Measurements from ENCODE around the gene CDR2L. TPM values are rescaled to one million over a fixed set of nuclear protein-coding genes. Genes with fewer than 3 reads are reported as not detected.
"Not testable (repeated sequence)": the region's sequence is repeated elsewhere in the genome, so short reads cannot be mapped to it uniquely, and the experiment has no call there.

Gene CDR2L
- total RNA-seq, 1 donor from 2014 or later: 11.5 TPM

DNA sequence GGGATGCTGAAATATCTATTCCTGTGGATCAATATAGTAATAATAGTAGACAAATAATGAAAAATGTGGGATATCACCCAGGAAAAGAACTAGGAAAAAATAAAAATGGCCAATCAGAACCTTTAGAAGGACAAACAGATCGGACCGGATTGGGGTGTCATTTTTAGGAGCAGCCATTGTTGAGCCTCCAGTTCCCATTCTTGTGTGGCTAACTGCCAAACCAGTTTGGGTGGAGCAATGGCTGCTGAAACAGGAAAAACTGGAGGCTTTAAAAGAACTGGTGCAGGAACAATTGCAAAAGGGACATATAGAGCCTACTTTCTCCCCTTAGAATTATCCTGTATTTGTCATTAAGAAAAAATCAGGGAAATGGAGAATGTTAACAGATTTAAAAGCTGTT, 39.2 kb downstream of the CDR2L start:
- intact Hi-C loops (cut with DNase I); ATAC-seq; DNase-seq (ENCODE audit: low spot score): not testable (repeated sequence)

DNA sequence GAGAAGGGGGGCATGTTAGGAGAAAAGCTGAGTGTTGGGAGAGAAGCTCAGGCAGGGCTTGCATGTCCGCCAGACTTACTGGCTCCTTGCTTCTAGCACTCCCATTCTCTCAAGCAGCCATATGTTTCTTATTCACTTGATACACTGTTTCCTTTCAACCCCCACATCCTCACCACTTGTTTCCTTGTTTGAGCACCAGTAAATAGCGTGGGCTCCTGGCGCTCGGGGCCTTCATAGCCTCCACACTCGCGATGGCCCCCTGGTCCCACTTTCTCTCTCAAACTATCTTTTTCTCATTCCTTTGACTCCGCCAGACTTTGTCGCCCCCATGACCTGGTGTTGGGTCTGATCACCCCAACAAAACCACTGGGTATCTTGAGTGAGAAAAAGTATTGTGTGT, 42.7 kb downstream of the CDR2L start:
- DNase-seq (ENCODE audit: low spot score) (no peak), ATAC-seq (no peak)
- intact Hi-C loops (cut with DNase I): no loop called here

DNA sequence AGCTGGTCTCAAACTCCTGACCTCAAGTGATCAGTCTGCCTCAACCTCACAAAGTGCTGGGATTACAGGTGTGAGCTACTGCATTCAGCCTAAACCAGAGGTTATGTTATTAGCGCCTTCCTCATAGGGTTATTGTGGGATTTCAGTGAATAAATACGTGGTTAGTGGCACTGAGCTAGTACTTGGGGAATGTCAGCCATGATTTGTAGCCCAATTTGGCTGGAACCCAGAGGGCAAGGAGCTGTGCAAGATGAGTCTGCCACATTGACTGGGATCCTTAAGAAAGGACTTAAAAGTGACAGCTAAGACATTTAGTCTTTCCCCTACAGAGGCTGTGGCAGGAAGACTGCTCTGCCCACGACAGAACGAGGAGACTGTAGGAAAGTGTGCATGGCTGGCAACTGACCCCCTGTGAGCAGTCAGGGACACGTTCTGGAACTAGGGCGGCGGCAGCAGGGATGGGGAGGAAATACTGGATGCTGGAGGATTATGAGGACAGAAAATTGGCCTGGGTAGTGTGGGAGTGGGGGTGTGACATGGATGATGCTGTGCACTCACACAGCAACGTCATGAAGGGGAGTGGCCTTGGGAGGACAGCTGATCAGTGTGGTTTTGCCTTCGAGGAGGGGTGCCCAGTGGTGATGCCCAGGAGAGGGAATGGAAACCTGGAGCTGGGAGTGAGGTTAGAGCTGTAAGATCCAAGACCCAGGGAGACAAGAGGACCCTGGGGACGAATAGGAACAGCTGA, 44.7 kb downstream of the CDR2L start:
- intact Hi-C loops (cut with DNase I): no loop called here
- peak; percentile 85 for DNase-seq (ENCODE audit: low spot score)
- peak; percentile 70 for ATAC-seq

- peak; percentile 67 for DNase-seq (ENCODE audit: low spot score)
- no peak for ATAC-seq
- intact Hi-C loops (cut with DNase I): no loop called here
Observed at GRCh38 chr17:75032720-75033280, 45.4 kb downstream of the CDR2L start.

- ATAC-seq: peak; percentile 89
Observed at GRCh38 chr17:75033346-75034235, 46.2 kb downstream of the CDR2L start.

DNA sequence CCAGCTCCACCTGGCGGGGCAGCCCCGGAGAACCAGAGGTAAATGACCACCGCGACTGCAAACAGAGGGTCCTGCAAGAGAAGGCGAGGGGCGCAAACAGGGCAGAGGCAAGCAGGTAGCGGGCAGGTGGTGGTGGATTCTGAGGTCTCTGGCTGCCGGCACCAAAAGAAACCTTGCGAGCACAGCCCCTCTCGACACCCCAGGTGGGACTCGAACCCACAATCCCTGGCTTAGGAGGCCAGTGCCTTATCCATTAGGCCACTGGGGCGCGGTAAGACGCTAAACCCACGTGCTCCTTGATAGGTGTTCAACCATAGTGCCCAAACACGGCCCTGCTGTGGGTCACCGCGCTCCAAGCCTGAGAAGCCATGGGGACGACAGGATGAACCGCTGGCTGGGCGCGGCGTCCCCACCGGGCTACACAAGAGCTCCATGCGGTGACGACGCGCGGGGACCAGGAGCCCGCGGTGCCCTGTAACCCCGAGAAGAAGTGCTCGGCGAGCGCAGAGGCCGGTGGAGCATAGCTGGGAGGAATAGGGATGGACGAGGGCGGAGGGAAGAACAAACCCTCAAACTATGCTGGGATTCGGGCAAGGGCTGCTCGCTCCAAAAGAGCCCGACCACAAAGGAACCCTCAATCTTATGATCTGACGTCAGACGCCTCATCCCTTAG, 46.9 kb downstream of the CDR2L start:
- peak; percentile 94 for DNase-seq (ENCODE audit: low spot score)
- intact Hi-C loops (cut with DNase I): no loop called here
- peak; percentile 86 for ATAC-seq

More at GRCh38 chr17:75033346-75034235, 46.2 kb downstream of the CDR2L start:
- peak; percentile 98 for DNase-seq (ENCODE audit: low spot score)
- intact Hi-C loops (cut with DNase I): no loop called here

GRCh38 chr17:75036643-75037268, 49.3 kb downstream of the CDR2L start:
- intact Hi-C loops (cut with DNase I): no loop called here
- DNase-seq (ENCODE audit: low spot score) (peak; percentile 88), ATAC-seq (no peak)

- ATAC-seq (no peak), DNase-seq (ENCODE audit: low spot score) (no peak)
- intact Hi-C loops (cut with DNase I): no loop called here
Observed at GRCh38 chr17:75039238-75039637, 51.8 kb downstream of the CDR2L start.

GRCh38 chr17:75041656-75042280, 54.3 kb downstream of the CDR2L start:
- no peak for DNase-seq (ENCODE audit: low spot score)
- no peak for ATAC-seq
- intact Hi-C loops (cut with DNase I): no loop called here

DNA sequence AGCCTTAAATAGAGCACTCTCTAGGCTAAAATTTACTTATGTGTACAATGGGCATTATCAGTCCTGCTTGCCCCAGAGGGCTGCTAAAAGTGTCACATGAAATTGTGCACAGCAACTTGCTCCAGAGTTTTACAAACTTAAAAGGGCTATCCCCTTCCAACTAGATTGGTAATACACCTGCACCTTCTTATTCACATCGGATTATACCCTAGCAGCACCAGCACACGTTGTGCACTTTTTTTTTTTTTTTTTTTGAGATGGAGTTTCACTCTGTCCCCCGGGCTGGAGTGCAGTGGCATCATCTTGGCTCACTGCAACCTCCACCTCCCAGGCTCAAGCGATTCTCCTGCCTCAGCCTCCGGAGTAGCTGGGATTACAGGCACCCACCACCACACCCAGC, 56.4 kb downstream of the CDR2L start:
- DNase-seq (ENCODE audit: low spot score); intact Hi-C loops (cut with DNase I); ATAC-seq: not testable (repeated sequence)

- ATAC-seq (no peak), DNase-seq (ENCODE audit: low spot score) (no peak)
- intact Hi-C loops (cut with DNase I): no loop called here
Observed at GRCh38 chr17:75044716-75045115, 57.3 kb downstream of the CDR2L start.

DNA sequence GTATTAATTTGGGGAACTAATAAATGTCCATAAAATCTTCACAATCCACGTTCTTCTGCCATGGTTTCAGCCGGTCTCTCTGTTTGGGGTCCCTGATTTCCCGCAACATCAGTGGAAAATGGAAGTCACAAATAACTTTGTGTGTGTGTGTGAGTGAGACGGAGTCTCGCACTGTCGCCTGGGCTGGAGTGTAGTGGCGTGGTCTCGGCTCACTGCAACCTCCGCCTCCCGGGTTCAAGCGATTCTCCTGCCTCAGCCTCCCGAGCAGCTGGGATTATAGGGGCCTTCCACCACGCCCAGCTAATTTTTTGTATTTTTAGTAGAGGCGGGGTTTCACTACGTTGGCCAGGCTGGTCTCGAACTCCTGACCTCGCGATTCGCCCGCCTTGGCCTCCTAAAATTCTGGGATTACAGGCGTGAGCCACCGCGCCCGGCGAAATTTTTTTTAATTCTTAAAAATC, 58.5 kb downstream of the CDR2L start:
- ATAC-seq; DNase-seq (ENCODE audit: low spot score); intact Hi-C loops (cut with DNase I): not testable (repeated sequence)

DNA sequence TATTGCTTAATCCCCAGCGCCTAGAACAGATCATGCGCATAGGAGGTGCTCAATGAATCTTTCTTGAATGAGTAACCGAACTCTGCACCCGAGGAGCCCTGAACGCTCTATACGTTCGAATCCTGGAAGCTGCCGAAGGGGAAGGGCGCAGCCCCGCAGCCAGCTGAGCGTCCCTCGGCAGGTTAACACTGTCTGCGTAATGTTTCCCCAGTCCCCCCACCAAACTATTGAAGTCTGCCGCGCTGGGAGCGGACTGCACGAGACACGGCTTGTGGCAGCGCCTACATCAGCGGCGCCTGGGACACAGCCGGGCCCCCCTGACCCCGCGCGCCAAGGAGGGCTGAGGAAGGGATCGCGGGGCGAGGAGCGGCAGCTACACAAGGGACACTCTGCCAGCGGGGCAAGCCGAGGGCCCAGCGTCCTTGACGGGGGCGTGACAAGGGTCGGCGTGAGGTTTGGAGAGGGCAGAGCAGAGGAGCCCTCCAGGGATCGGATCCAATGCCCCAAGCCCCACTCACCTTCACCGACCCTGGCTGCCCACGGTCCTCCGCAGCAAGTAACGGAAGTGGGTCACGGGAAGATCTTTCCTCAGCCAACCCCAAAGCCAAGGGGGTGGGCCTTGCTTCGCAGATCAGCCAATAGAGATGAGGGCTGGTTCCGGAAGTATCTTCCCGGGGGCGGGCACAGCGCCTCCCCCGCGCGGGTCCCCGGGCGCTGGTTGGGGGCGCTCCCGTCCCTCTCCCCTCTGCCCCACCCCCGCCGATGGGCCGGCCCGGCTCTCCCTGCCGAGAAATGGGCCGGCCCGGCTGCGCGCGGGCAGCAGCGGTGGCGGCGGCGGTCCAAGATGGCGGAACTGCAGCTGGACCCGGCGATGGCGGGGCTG, 59.2 kb downstream of the CDR2L start, which contains the start of the genes ATP5PD and KCTD2:
ATP5PD (minus strand) TSS at position 563 of the 883 bp plus-strand sequence. CDS start 4,319 bp downstream, outside the sequence.
KCTD2 (plus strand) TSS at position 819 of the 883 bp plus-strand sequence; CDS start at position 845, 26 bp downstream.
- peak; percentile 96 for DNase-seq (ENCODE audit: low spot score)
- intact Hi-C loops (cut with DNase I): no loop called here
- ATAC-seq: peak; percentile 99

GRCh38 chr17:75047398-75048098, 60.1 kb downstream of the CDR2L start:
- ATAC-seq: no peak
- DNase-seq (ENCODE audit: low spot score): peak; percentile 71
- intact Hi-C loops (cut with DNase I): no loop called here

DNA sequence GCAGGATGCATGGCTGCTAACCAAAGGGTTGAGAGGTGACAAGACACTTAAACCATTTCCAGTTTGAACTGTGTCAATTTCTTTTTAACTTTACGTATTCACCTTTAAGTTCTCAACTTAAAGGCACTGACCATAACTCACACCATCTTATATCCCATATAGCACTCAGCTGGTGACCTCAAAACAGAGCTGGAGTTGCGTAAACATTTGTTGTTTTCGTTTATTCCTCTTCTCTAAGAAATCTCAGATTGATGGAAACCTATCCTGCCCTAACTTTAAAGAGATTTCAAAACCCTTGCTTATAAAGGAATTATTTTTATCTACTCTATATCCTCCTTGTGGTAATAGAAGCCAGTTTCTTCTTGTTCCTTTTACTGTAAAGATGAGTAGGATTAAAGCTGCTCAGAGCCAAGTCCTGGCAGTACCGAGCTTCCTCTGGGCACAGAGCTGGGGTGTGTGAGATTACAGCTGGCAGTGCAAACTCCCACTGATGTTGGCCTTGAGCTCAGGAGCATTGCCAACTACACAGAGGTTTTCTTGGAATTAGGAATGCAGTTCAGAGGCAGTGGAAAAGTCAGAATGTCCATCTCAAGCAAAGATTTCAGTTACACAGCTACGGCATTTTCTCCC, 60.9 kb downstream of the CDR2L start:
- intact Hi-C loops (cut with DNase I): no loop called here
- DNase-seq (ENCODE audit: low spot score): no peak
- no peak for ATAC-seq

DNA sequence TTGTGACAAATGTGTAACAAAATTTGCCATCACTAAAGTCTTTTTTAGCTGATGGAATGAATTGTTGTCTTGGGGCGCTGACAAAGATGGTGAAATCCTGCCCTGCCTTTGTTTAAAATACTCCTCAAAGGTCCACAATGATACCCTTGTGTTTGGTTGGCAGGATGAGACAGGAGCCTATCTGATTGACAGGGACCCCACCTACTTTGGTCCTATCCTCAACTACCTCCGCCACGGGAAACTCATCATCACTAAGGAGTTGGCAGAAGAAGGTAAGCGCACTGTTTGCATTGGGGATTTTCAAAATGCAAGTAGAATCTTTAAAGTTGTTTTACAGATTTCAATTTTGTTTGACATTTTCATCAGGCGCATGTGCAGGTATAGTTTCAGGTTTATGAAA, 61.6 kb downstream of the CDR2L start:
- no peak for DNase-seq (ENCODE audit: low spot score)
- no peak for ATAC-seq
- intact Hi-C loops (cut with DNase I): no loop called here

Data from sciatic nerve (tissue), 2 donors.